Cardiac fibroblast (primary cell): Measurements from ENCODE around the gene GLRX.
A peak's percentile ranks its signal among the peaks of the same experiment; 100 is the strongest.

Source experiments
- DNase-seq, 2 donors: peaks; one replicate each; pipeline versions ENCODE4 v3.0.0 to v3.0.0-alpha.2; 2010; ENCODE audit warnings: low read depth in 2 of 2
- H3K4me3 ChIP-seq, 2 donors: replicated peaks in 1 of 2; 1 replicate in 1 of 2; 2 replicates in 1 of 2; pipeline ENCODE4 v1.5.1; 2011; ENCODE audit warnings: low read depth in 2 of 2, low read length in 2 of 2, mild to moderate bottlenecking in 2 of 2, moderate library complexity in 1 of 2
- CTCF ChIP-seq: IDR thresholded peaks from one replicate; pipeline ENCODE4 v1.5.1; 2011; ENCODE audit warnings: low read depth, mild to moderate bottlenecking, low read length, inconsistent platforms

The GLRX gene

DNA sequence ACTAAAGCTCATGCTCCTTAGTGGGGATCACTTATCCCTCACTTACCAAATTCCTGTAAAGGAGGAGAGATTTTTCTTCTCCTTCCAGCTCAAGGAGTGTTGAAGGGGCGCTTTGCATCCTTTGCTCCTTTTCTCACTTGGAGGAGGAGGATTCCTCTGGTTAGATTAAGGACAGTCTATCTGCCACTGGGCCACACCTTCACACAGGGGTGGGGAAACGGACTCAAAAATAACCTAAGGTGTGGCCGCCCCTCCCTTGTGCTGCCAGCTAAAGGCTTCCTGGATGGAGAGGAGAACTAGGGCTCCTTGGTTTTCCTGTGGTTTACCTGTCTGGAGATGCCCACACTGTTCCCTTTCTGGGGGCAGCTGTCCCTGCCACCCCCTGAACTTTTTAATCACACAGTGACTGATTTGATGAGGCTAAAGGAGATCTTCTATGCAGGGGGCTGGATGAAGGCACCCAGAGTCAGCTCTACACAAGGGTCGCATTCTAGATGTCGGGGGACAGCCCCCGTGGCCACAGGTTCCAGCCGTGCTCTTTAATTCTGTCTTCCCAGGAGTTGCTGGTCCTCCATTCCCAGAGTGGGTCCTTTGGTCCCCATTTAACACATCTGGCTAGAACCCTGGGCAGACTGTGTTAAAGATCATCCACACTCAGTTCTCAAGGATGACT is 14.4 kb downstream of the GLRX start:
- DNase-seq, result no peak
- TF ChIP-seq CTCF, result no peak
- H3K4me3 ChIP-seq, result no peak overlapping the region

GRCh38 chr5:95806687-95807086 is 15.8 kb downstream of the GLRX start:
- TF ChIP-seq CTCF, result no peak
- no peak for DNase-seq
- no peak overlapping the region for H3K4me3 ChIP-seq

- TF ChIP-seq CTCF, result no peak
- no peak overlapping the region for H3K4me3 ChIP-seq
- no peak for DNase-seq
These were observed 17.6 kb downstream of the GLRX start for GRCh38 chr5:95804736-95805539.

- TF ChIP-seq CTCF, result no peak
- no peak for DNase-seq
- no peak overlapping the region for H3K4me3 ChIP-seq
These were observed 19.0 kb downstream of the GLRX start for GRCh38 chr5:95803271-95804148.

GRCh38 chr5:95801961-95802360 is 20.6 kb downstream of the GLRX start:
- DNase-seq, result peak in 1 of 2 donors; percentile 48
- no peak overlapping the region for H3K4me3 ChIP-seq
- TF ChIP-seq CTCF, result no peak

DNA sequence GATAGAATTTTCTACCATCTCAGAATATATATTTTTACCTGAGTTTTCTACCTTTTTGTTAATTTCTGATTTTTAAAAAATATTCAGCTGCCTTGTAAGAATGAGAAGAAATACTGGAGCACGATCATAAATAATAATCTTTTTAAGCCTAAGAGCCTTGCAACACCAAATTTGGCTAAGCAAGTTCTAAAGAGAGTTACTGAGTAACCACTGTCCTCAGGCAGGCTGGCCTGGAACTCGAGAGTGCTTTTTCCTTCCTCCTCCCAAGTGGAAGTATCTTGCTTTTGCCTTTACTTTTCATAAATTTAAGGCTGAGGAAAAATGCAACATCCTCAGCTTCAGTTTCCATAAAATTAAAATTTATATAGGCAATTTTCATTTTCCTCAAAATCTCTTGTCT is 21.0 kb downstream of the GLRX start:
- no peak for TF ChIP-seq CTCF
- DNase-seq, result no peak
- no peak overlapping the region for H3K4me3 ChIP-seq
